Right lobe of liver (tissue), 4 donors: ENCODE measurements around the gene NODAL.

Source experiments
- POLR2A ChIP-seq: fragments of 450-650 bp; IDR thresholded peaks from one replicate; pipeline ENCODE4 v1.6.1; 2017; ENCODE audit warnings: antibody characterized with exemption, mild to moderate bottlenecking
- TF ChIP-seq, protein P1 (sequence below), 4 donors: fragments of 200-600 bp in 3 of 4; fragments of 450-650 bp in 1 of 4; IDR thresholded peaks; one replicate each; pipeline versions ENCODE4 v1.5.1 to v1.8.0; 2016 to 2022; ENCODE audit warnings: antibody characterized with exemption in 4 of 4, mild to moderate bottlenecking in 2 of 4
- donor health status: DM: no; HTN: no; CAD: no.
- donor health status: DM: no; HTN: no; CAD: no.
- donor health status: DM: no; HTN: yes; CAD: no.

DNA sequence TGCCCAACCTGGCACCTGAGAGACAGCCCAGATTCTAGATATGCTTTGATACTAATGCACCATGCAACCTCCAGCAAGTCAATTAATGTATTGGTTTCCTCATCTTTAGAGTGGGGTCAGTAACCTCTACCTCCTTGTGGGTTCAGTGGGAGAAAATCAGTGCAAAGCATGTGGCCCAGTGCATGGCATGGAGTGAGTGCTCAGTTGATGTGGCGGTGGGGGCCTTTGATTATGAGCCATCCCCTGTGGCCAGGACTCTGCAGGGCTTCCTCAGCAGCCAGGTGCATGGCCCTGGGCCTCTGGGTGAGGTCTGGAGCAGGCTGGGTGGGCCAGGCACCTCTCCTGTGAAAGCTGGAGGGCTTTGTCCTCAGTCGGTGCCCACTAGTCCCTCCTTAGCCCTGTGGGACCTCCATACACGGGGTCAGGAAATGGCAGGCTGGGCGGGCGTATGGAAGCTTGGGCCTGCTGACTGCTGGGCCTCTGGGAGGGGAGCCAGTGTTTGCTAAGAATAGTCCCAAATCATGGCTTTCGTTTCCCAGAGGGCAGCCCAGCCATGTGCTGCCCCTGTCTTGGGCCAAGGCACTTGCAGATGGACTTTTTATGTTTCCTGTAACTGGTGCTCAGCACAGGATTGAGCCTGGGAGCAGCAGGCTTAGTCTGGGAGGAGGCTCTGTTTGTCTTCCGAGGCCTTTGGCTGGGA, 40.5 kb upstream of the NODAL start:
- no peak for TF ChIP-seq POLR2A
- TF ChIP-seq, protein P1, sequence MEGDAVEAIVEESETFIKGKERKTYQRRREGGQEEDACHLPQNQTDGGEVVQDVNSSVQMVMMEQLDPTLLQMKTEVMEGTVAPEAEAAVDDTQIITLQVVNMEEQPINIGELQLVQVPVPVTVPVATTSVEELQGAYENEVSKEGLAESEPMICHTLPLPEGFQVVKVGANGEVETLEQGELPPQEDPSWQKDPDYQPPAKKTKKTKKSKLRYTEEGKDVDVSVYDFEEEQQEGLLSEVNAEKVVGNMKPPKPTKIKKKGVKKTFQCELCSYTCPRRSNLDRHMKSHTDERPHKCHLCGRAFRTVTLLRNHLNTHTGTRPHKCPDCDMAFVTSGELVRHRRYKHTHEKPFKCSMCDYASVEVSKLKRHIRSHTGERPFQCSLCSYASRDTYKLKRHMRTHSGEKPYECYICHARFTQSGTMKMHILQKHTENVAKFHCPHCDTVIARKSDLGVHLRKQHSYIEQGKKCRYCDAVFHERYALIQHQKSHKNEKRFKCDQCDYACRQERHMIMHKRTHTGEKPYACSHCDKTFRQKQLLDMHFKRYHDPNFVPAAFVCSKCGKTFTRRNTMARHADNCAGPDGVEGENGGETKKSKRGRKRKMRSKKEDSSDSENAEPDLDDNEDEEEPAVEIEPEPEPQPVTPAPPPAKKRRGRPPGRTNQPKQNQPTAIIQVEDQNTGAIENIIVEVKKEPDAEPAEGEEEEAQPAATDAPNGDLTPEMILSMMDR (IDR thresholded peaks at IDR 0.05), result no peak
